BJ (cell line): Measurements from ENCODE around the gene RPL36. TPM values are rescaled to one million over a fixed set of nuclear protein-coding genes. Genes with fewer than 3 reads are reported as not detected.
A peak's percentile ranks its signal among the peaks of the same experiment; 100 is the strongest.

Source experiments
- CTCF ChIA-PET: fragments of 350-600 bp; formaldehyde crosslinking; extraction: SDS; loops from one replicate; lab custom pipeline; 2021; ENCODE audit warnings: antibody characterized with exemption, inconsistent platforms; lab: Yijun Ruan, JAX
- POLR2A ChIA-PET: fragments of 300-600 bp; sonication (Branson Sonifier 250); formaldehyde crosslinking; extraction: SDS; loops from one replicate; lab custom pipeline; 2021; ENCODE audit warnings: antibody characterized with exemption; lab: Charles Lee
- DNase-seq: peaks from one replicate; pipeline ENCODE4 v3.0.0-alpha.2; 2011; ENCODE audit warnings: low read depth
- H3K27me3 ChIP-seq: 2 replicates; pipeline ENCODE4 v1.6.0; 2011; ENCODE audit warnings: low read length; ENCODE audit not compliant: control insufficient read depth, insufficient read depth
- H3K36me3 ChIP-seq: 2 replicates; pipeline ENCODE4 v1.5.1; 2011; ENCODE audit warnings: low read length; ENCODE audit not compliant: control insufficient read depth, insufficient read depth
- H3K4me3 ChIP-seq: 2 replicates; pipeline ENCODE4 v1.5.1; 2011; ENCODE audit warnings: low read depth, mild to moderate bottlenecking, control low read depth, low read length
- polyA plus RNA-seq: library from polyadenylated mRNA; depleted of rRNA; stranded (reverse); fragments of >200 nt; gene quantifications from 2 replicates; pipeline ENCODE4 v1.2.3, GENCODE V29; 2011
- TF ChIP-seq, protein P1 (sequence below): IDR thresholded peaks from 2 replicates; pipeline ENCODE4 v1.5.1; 2011; ENCODE audit warnings: low read depth, mild to moderate bottlenecking, control low read depth, inconsistent platforms, low read length, moderate library complexity; ENCODE audit not compliant: insufficient read depth

The RPL36 gene
- polyA plus RNA-seq, 1 experiment = 912 TPM

- ChIA-PET CTCF (interaction anchor here (0.7 to 2.6 kb wide), 11 partner anchors 16 to 378 kb away, joined by 3 to 11 read pairs (median 4); partner anchors contain the start of genes CATSPERD, SAFB and SAFB2), POLR2A (interaction anchor here (0.6 to 0.8 kb wide), 3 partner anchors 29 to 93 kb away, joined by 3 read pairs; partner anchors contain the start of genes CATSPERD, LONP1 and SAFB)
- Histone ChIP-seq H3K36me3 (peaks cover 47% of the 10 kb centered on the region), H3K4me3 (peak overlapping the region; percentile 78), H3K27me3 (no peaks in the 10 kb centered on the region)
- no peak for DNase-seq
- TF ChIP-seq, protein P1, sequence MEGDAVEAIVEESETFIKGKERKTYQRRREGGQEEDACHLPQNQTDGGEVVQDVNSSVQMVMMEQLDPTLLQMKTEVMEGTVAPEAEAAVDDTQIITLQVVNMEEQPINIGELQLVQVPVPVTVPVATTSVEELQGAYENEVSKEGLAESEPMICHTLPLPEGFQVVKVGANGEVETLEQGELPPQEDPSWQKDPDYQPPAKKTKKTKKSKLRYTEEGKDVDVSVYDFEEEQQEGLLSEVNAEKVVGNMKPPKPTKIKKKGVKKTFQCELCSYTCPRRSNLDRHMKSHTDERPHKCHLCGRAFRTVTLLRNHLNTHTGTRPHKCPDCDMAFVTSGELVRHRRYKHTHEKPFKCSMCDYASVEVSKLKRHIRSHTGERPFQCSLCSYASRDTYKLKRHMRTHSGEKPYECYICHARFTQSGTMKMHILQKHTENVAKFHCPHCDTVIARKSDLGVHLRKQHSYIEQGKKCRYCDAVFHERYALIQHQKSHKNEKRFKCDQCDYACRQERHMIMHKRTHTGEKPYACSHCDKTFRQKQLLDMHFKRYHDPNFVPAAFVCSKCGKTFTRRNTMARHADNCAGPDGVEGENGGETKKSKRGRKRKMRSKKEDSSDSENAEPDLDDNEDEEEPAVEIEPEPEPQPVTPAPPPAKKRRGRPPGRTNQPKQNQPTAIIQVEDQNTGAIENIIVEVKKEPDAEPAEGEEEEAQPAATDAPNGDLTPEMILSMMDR = no peak
Observed at GRCh38 chr19:5690955-5691821, 1.1 kb downstream of the RPL36 start.

- CTCF ChIA-PET = interaction anchor here (1.6 kb wide), 1 partner anchor 21 kb away, joined by 4 read pairs; no protein-coding TSS in a partner anchor
Observed at GRCh38 chr19:5691822-5692722, 2.0 kb downstream of the RPL36 start.

DNA sequence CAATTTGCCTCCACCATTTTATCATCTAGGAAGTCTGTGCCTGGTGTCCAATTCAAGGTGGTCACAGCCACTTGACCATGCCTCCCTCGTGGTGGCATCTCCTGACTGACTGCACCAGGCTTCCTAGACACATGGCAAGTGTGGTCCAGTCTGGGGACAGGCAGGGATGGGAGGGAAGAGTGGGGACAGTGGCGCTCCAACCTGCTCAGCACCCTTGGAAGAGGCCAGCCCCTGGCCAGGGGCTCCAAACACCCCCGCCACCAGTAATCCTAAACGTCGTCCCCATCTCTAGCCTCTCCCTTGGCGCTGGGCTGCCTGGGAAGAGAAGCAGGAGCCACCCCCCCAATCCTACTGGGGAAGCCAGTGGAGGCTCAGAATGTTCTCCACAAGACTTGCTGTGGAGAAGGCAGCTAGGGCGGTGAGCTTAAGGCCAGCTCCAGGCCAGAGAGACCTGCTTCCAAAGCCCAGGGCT is 2.7 kb downstream of the RPL36 start:
- no peak for DNase-seq
- Histone ChIP-seq H3K27me3 (no peaks in the 10 kb centered on the region), H3K36me3 (peaks cover 57% of the 10 kb centered on the region), H3K4me3 (no peak overlapping the region)
- TF ChIP-seq, protein P1 = no peak
- POLR2A ChIA-PET = no interaction called here
- CTCF ChIA-PET = no interaction called here

More at GRCh38 chr19:5691822-5692722, 2.0 kb downstream of the RPL36 start:
- peaks cover 54% of the 10 kb centered on the region for H3K36me3 ChIP-seq
- peak overlapping the region; percentile 78 for H3K4me3 ChIP-seq
- POLR2A ChIA-PET = interaction anchor here (0.6 kb wide), 1 partner anchor 94 kb away, joined by 3 read pairs; no protein-coding TSS in a partner anchor
- H3K27me3 ChIP-seq = no peaks in the 10 kb centered on the region
- DNase-seq = no peak
- TF ChIP-seq, protein P1 = no peak

DNA sequence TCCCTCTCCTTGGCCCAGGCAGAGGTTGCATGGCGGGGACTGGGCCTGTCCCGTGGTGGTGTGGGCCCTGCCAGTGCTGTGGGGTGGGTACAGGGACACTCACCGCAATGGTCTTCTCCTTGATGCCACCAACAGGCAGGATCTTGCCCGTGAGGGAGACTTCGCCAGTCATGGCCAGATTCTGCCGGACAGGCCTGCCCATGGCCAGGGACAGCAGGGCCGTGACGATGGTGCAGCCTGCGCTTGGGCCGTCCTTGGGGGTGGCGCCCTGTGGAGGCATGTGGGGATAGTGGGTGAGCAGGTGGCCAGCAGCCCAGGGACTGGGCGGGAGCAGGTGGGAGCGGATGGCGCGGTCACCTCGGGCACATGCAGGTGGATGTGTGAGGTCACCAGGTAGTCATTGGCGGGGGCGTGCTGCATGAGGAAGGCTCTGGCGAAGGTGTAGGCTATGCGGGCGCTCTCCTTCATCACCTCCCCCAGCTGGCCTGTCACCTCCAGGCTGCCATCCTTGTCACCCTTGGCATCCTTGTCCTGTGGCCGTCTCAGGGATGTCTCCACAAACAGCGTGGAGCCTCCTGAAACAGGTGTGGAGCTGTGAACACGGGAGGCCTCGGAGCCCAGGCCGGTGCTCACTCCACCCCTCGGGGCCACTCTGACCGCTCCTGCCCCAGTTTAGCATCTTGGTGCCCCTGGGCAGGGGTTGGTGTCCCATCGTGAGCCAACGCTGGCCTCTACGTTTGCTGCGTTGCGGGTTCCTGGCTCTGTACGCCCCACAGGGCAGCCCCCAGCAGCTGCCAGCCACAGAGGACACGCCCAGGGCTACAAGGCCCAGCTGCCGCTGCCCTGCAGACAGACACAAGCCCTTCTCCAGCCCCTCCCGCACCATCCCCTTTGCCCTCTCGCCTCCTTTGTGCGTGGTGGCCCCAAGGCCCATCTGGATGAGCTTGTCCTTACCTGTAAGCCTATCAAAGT is 3.4 kb downstream of the RPL36 start:
- Histone ChIP-seq H3K4me3 (no peak overlapping the region), H3K36me3 (peaks cover 63% of the 10 kb centered on the region), H3K27me3 (no peaks in the 10 kb centered on the region)
- TF ChIP-seq, protein P1 = no peak
- CTCF ChIA-PET = interaction anchor here (0.5 kb wide), 1 partner anchor 74 kb away, joined by 4 read pairs; no protein-coding TSS in a partner anchor
- no peak for DNase-seq
- POLR2A ChIA-PET = interaction anchor here (0.5 kb wide), 1 partner anchor 25 kb away, joined by 3 read pairs; no protein-coding TSS in a partner anchor
